ENCODE data around the gene DLGAP4.
A peak's percentile ranks its signal among the peaks of the same experiment; 100 is the strongest.

DLGAP4 gene

GRCh38 chr20:36305602-36306551, at the start of gene DLGAP4:
DLGAP4 (plus strand) TSS chr20:36306339; CDS start chr20:36431718, 125,379 bp downstream.
- peak; percentile 33 for DNase-seq

GRCh38 chr20:36259177-36260061, 46.7 kb upstream of the DLGAP4 start:
- no peak for DNase-seq

- no peak for DNase-seq
Observed at GRCh38 chr20:36260316-36260715, 45.8 kb upstream of the DLGAP4 start.

- DNase-seq, result no peak
Observed at GRCh38 chr20:36261389-36262105, 44.6 kb upstream of the DLGAP4 start.

- no peak for DNase-seq
Observed at GRCh38 chr20:36262440-36262839, 43.7 kb upstream of the DLGAP4 start.

GRCh38 chr20:36264426-36265246, 41.5 kb upstream of the DLGAP4 start:
- no peak for DNase-seq

GRCh38 chr20:36266189-36266588, 40.0 kb upstream of the DLGAP4 start:
- DNase-seq, result no peak

GRCh38 chr20:36267605-36268381, 38.3 kb upstream of the DLGAP4 start:
- no peak for DNase-seq

GRCh38 chr20:36268440-36269342, 37.4 kb upstream of the DLGAP4 start:
- DNase-seq, result no peak

GRCh38 chr20:36269507-36269906, 36.6 kb upstream of the DLGAP4 start:
- no peak for DNase-seq

GRCh38 chr20:36270744-36271638, 35.1 kb upstream of the DLGAP4 start:
- DNase-seq, result no peak

- DNase-seq, result no peak
Observed at GRCh38 chr20:36271639-36272546, 34.2 kb upstream of the DLGAP4 start.

- no peak for DNase-seq
Observed at GRCh38 chr20:36272547-36273220, 33.5 kb upstream of the DLGAP4 start.

- DNase-seq, result peak; percentile 20
Observed at GRCh38 chr20:36273414-36274180, 32.5 kb upstream of the DLGAP4 start.

- DNase-seq, result no peak
Observed at GRCh38 chr20:36274181-36274841, 31.8 kb upstream of the DLGAP4 start.

- DNase-seq, result no peak
Observed at GRCh38 chr20:36275011-36275410, 31.1 kb upstream of the DLGAP4 start.
